T-helper 2 cell treated with Interferon-gamma antibody and Interleukin-4, amounts not matched to agents 100 ng/mL and 5 ng/mL, for 36 hours (primary cell): Measurements from ENCODE around the gene CCL20. TPM values are rescaled to one million over a fixed set of nuclear protein-coding genes. Genes with fewer than 3 reads are reported as not detected.
"Not testable (repeated sequence)": the region's sequence is repeated elsewhere in the genome, so short reads cannot be mapped to it uniquely, and the experiment has no call there.

ENCODE experiments used
- intact Hi-C: fragments of 100-400 bp; cut with micrococcal nuclease; formaldehyde crosslinking; loops from one replicate; pipeline ENCODE4 v1.15.1; 2023
- total RNA-seq: library from RNA; stranded (reverse); gene quantifications from 2 replicates; pipeline ENCODE4 v1.2.3, GENCODE V29; 2022

The CCL20 gene
- total RNA-seq, 1 donor from 2014 or later = not detected

GRCh38 chr2:227834423-227834822 lies 20.8 kb downstream of the CCL20 start:
- intact Hi-C loops = no loop called here

GRCh38 chr2:227834916-227835650 lies 21.4 kb downstream of the CCL20 start:
- intact Hi-C loops = no loop called here

- intact Hi-C loops = not testable (repeated sequence)
Observed at GRCh38 chr2:227839339-227840129, 25.9 kb downstream of the CCL20 start.

GRCh38 chr2:227846831-227847230 lies 33.2 kb downstream of the CCL20 start:
- intact Hi-C loops = no loop called here

- intact Hi-C loops = no loop called here
Observed at GRCh38 chr2:227848146-227848545, 34.5 kb downstream of the CCL20 start.

GRCh38 chr2:227848586-227848985 lies 34.9 kb downstream of the CCL20 start:
- intact Hi-C loops = no loop called here

- intact Hi-C loops = no loop called here
Observed at GRCh38 chr2:227849906-227850305, 36.3 kb downstream of the CCL20 start.

GRCh38 chr2:227853204-227853629 lies 39.6 kb downstream of the CCL20 start:
- intact Hi-C loops = no loop called here

- intact Hi-C loops = no loop called here
Observed at GRCh38 chr2:227853765-227854271, 40.2 kb downstream of the CCL20 start.

- intact Hi-C loops = no loop called here
Observed at GRCh38 chr2:227855440-227855839, 41.8 kb downstream of the CCL20 start.

- intact Hi-C loops = no loop called here
Observed at GRCh38 chr2:227856697-227857096, 43.1 kb downstream of the CCL20 start.

- intact Hi-C loops = no loop called here
Observed at GRCh38 chr2:227860221-227860641, 46.6 kb downstream of the CCL20 start.

- intact Hi-C loops = no loop called here
Observed at GRCh38 chr2:227861011-227861410, 47.4 kb downstream of the CCL20 start.

- intact Hi-C loops = no loop called here
Observed at GRCh38 chr2:227862227-227862740, 48.6 kb downstream of the CCL20 start.

GRCh38 chr2:227862741-227863588 lies 49.3 kb downstream of the CCL20 start:
- intact Hi-C loops = no loop called here

- intact Hi-C loops = no loop called here
Observed at GRCh38 chr2:227864161-227864756, 50.6 kb downstream of the CCL20 start.

GRCh38 chr2:227865291-227865690 lies 51.6 kb downstream of the CCL20 start:
- intact Hi-C loops = no loop called here
